NT2/D1 (cell line): ENCODE measurements around the gene RTCA.

ENCODE experiments used
- SUZ12 ChIP-seq: IDR thresholded peaks from 2 replicates; pipeline ENCODE4 v1.6.1; 2011; ENCODE audit not compliant: insufficient read length, insufficient read depth; ENCODE audit errors: extremely low read depth
- YY1 ChIP-seq: IDR thresholded peaks from 2 replicates; pipeline ENCODE4 v1.6.1; 2011; ENCODE audit not compliant: insufficient read length, insufficient read depth

GRCh38 chr1:100240631-100241030 is 25.4 kb upstream of the RTCA start:
- TF ChIP-seq YY1 (no peak), SUZ12 (no peak)
